Stimulated activated CD4-positive, alpha-beta T cell treated with anti-CD3 and anti-CD28 coated beads, Interleukin-1b, Interleukin-23, amount 100 ng/mL, for 48 hours (primary cell): ENCODE results near the gene PPFIA3.
A peak's percentile ranks its signal among the peaks of the same experiment; 100 is the strongest.
"Not testable (repeated sequence)": the region's sequence is repeated elsewhere in the genome, so short reads cannot be mapped to it uniquely, and the experiment has no call there.

Experiments
- DNase-seq: peaks from one replicate; pipeline ENCODE4 v3.0.0-alpha.2; 2020

The PPFIA3 gene

GRCh38 chr19:49103331-49104085 is 15.8 kb upstream of the PPFIA3 start:
- DNase-seq: no peak

GRCh38 chr19:49104229-49104864 is 15.0 kb upstream of the PPFIA3 start:
- no peak for DNase-seq

- DNase-seq: peak; percentile 61
Observed at GRCh38 chr19:49106648-49107135, 12.7 kb upstream of the PPFIA3 start.

GRCh38 chr19:49107625-49108459 is 11.5 kb upstream of the PPFIA3 start:
- DNase-seq: no peak

GRCh38 chr19:49109051-49109450 is 10.3 kb upstream of the PPFIA3 start:
- no peak for DNase-seq

- DNase-seq: no peak
Observed at GRCh38 chr19:49109569-49110233, 9.6 kb upstream of the PPFIA3 start.

GRCh38 chr19:49110567-49110966 is 8.8 kb upstream of the PPFIA3 start:
- no peak for DNase-seq

GRCh38 chr19:49111218-49111998 is 7.9 kb upstream of the PPFIA3 start:
- DNase-seq: no peak

- peak; percentile 63 for DNase-seq
Observed at GRCh38 chr19:49113762-49114629, 5.3 kb upstream of the PPFIA3 start, which contains the start of gene LIN7B. Gene LIN7B, plus strand, starts transcription at chr19:49114370. Its CDS starts 35 bp downstream, at chr19:49114405.

GRCh38 chr19:49114630-49115363 is 4.5 kb upstream of the PPFIA3 start:
- DNase-seq: peak; percentile 55

GRCh38 chr19:49116544-49116943 is 2.8 kb upstream of the PPFIA3 start:
- DNase-seq: no peak

GRCh38 chr19:49117677-49118564 is 1.4 kb upstream of the PPFIA3 start:
- no peak for DNase-seq

GRCh38 chr19:49118565-49119410 is 556 bp upstream of the PPFIA3 start, which contains the start of gene C19orf73:
Gene C19orf73, minus strand, starts transcription at chr19:49119143. Its CDS starts 121 bp downstream, at chr19:49119022.
- peak; percentile 95 for DNase-seq

- DNase-seq: no peak
Observed at GRCh38 chr19:49120325-49120683, 960 bp downstream of the PPFIA3 start.

- no peak for DNase-seq
Observed at GRCh38 chr19:49120868-49121267, 1.5 kb downstream of the PPFIA3 start.

GRCh38 chr19:49121841-49122240 is 2.5 kb downstream of the PPFIA3 start:
- not testable (repeated sequence) for DNase-seq

GRCh38 chr19:49123285-49123684 is 3.9 kb downstream of the PPFIA3 start:
- DNase-seq: not testable (repeated sequence)
